GM19240 (cell line): ENCODE measurements around the gene CLCN3.
"Not testable (repeated sequence)": the region's sequence is repeated elsewhere in the genome, so short reads cannot be mapped to it uniquely, and the experiment has no call there.

ENCODE experiments used
- DNase-seq: peaks from one replicate; pipeline ENCODE4 v3.0.0; 2011; ENCODE audit warnings: low spot score; ENCODE audit not compliant: insufficient read length

Gene CLCN3

DNA sequence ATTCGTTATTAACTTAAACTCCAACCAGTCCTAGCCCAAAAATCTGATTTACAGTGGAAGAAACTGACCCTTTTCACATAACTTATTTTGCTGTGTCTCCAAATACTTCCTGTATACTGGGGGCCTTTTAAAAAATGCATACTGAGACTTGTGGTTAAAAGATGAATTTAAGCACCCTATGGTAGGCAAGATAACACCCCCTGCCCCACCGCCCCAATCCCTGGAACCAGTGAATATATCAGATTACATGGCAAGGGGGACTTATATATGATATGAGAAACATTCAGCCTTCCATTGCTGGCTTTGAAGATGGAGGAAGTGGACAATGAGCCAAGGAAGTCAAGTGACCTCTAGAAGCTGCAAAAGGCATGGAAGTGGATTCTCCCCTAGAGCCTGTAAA lies 3.1 kb upstream of the CLCN3 start:
- DNase-seq, result no peak

GRCh38 chr4:169618286-169618685 lies 2.1 kb upstream of the CLCN3 start:
- DNase-seq, result no peak

- no peak for DNase-seq
These were observed 1.4 kb upstream of the CLCN3 start for GRCh38 chr4:169618986-169619385.

DNA sequence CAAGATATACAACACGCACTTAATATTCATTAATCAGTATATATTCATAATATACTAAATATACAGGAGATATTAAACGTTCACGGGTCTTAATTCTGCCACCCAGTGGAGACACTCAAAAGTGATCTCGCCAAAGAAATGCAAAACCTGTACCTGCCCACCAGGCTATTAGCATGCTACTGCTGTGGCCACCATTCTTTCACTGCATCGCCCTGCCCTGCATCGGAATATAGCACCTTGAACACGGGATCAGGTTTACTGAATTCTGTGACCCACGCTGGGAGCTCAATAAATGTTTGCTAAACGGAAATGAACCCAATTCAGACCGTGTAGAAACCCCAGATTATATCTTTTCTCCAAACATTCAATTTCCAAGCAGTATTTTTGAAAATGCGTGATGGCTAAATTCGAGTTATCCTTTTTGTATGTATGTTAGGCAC lies 840 bp upstream of the CLCN3 start:
- DNase-seq, result no peak

DNA sequence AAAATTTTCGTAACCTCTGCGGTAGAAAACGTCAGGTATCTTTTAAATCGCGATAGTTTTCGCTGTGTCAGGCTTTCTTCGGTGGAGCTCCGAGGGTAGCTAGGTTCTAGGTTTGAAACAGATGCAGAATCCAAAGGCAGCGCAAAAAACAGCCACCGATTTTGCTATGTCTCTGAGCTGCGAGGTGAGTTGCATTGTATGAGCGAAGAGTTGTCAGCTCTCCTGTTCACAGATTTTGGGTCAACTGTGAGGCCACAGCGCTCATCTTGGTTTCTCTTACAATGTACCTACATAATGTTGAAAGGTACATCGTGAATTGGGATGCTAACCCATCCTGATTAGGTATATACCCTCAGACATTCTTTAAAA lies 486 bp downstream of the CLCN3 start:
- no peak for DNase-seq

GRCh38 chr4:169621731-169622492 lies 1.5 kb downstream of the CLCN3 start:
- no peak for DNase-seq

GRCh38 chr4:169622566-169622965 lies 2.2 kb downstream of the CLCN3 start:
- no peak for DNase-seq

DNA sequence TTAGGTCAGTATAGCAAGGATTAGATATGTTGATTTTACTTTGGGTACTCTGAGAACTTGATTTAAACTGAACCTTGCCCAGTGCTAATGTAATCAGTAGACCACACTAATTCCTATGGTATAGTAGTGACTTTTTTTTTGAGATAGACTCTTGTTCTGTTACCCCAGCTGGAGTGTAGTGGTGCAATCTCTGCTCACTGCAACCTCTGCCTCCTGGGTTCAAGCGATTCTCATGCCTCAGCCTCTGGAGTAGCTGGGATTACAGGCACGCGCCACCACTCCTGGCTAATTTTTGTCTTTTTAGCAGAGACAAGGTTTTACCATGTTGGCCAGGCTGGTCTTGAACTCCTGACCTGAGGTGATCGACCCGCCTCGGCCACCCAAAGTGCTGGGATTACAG lies 3.6 kb downstream of the CLCN3 start:
- DNase-seq, result not testable (repeated sequence)

DNA sequence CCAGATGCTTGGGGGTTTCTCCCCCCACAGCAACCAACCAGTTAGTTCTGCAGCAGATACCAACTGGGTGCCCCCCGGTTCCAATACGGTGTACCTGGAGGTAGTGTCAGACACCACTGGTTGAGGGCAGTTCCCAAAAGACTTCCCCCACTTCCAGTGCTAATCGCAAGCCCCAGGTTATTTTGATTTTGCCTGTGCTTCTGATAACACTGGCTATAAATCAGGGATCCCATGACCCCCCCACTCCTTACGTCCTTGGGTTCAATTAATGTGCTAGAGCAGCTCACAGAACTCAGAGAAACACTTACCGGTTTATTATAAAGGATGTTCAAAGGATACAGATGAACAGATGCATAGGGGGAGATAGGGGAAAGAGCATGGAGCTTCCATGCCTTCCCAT lies 5.5 kb downstream of the CLCN3 start:
- DNase-seq, result no peak

GRCh38 chr4:169626331-169627282 lies 6.2 kb downstream of the CLCN3 start:
- no peak for DNase-seq

GRCh38 chr4:169627307-169627706 lies 6.9 kb downstream of the CLCN3 start:
- no peak for DNase-seq

DNA sequence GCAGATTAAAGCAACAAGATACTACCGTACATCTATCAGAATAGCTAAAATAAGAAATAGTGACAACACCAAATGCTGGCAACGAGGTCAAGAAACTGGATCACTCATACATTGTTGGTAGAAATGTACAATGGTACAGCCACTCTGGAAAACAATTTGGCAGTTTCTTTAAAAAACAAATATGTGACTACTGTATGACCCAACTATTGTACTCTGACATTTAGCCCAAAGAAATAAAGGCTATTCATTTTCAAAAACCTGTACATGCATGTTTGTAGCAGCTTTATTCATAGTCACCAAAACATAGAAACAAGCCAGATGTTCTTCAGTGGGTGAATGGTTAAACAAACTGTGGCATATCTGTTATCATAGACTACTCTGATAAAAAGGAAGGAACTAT lies 8.2 kb downstream of the CLCN3 start:
- no peak for DNase-seq

GRCh38 chr4:169630069-169630468 lies 9.7 kb downstream of the CLCN3 start:
- no peak for DNase-seq

DNA sequence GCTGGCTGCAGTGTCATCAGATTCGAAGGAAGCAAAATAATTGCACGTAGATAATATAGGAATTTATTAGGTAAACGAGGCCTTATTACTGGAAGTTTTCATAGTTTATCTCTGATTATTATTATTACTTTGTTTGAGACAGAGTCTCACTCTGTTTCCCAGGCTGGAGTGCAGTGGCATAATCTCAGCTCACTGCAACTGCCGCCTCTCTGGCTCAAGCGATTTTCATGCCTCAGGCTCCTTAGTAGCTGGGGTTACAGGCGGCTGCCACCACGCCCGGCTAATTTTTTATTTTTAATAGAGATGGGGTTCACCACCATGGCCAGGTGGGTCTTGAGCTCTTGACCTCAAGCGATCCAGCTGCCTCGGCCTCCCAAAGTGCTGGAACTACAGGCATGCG lies 12.5 kb downstream of the CLCN3 start:
- DNase-seq, result no peak

- DNase-seq, result no peak
These were observed 14.6 kb downstream of the CLCN3 start for GRCh38 chr4:169634975-169635374.

GRCh38 chr4:169640261-169640870 lies 20.0 kb downstream of the CLCN3 start:
- no peak for DNase-seq

- DNase-seq, result no peak
These were observed 24.4 kb downstream of the CLCN3 start for GRCh38 chr4:169644802-169645201.

DNA sequence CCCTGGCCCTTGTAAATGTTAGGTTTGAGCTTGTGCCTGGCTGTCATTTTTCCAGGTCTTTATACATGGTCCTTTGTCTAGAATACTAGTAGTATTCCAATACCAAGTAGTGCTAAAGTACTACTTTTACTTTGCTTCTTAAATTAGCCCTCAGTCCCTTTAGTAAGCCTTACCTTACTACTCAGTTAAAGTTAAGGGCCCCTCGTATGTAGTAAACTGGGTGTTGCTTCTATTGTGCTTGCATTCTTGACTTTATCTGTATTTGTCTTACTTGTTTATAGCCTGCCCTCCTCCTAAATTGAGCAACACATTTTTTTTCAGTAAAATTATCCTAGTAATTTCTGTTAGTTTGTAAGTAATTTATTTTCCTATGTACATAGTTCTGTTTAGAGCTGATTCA lies 25.2 kb downstream of the CLCN3 start:
- DNase-seq, result no peak

GRCh38 chr4:169649545-169650226 lies 29.3 kb downstream of the CLCN3 start:
- no peak for DNase-seq

- no peak for DNase-seq
These were observed 30.0 kb downstream of the CLCN3 start for GRCh38 chr4:169650227-169650936.

DNA sequence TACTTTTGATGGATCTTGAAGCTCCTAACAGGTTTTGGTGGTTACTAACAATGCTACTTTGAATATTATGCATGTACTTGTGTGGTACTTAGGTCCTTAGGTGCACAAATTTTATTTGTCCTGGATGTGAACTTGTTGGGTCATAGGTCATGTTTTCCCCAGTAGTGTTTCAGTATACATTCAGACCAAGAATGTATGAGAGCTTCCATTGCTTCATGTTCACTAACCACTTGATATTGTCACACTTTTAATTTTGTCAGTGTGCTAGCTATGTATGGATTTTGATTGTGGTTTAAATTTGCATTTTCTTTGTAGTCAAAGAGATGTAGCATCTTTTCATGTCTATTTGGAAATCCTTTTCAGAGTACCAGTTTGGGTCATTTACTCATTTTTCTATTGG lies 32.2 kb downstream of the CLCN3 start:
- no peak for DNase-seq
